Small intestine (tissue), 7 donors: ENCODE measurements around the gene DPPA5. TPM values are rescaled to one million over a fixed set of nuclear protein-coding genes. Genes with fewer than 3 reads are reported as not detected.
"Not testable (repeated sequence)": the region's sequence is repeated elsewhere in the genome, so short reads cannot be mapped to it uniquely, and the experiment has no call there.

ENCODE experiments used
- DNase-seq, 2 donors: peaks; one replicate each; pipeline versions ENCODE4 v3.0.0 to v3.0.0-alpha.2; 2013
- FAIRE-seq: peaks from 2 replicates; lab custom pipeline; 2012; peaks lifted over from hg19 to GRCh38; lab: Jason Lieb, UNC
- H3K27ac ChIP-seq, 3 donors: one replicate each; pipeline ENCODE4 v1.5.1; 2013; ENCODE audit warnings: low read length in 2 of 3, mild to moderate bottlenecking in 2 of 3, control low read depth in 1 of 3, inconsistent platforms in 1 of 3, low read depth in 1 of 3, moderate library complexity in 1 of 3
- H3K27me3 ChIP-seq, 3 donors: one replicate each; pipeline ENCODE4 v1.6.1; 2013; ENCODE audit warnings: low read length in 3 of 3, inconsistent platforms in 1 of 3; ENCODE audit not compliant: control insufficient read depth in 3 of 3, insufficient read depth in 3 of 3
- H3K36me3 ChIP-seq, 3 donors: one replicate each; pipeline ENCODE4 v1.6.1; 2013; ENCODE audit warnings: low read length in 3 of 3, inconsistent platforms in 1 of 3, low read depth in 1 of 3, mild to moderate bottlenecking in 1 of 3, moderate library complexity in 1 of 3; ENCODE audit not compliant: control insufficient read depth in 3 of 3, insufficient read depth in 2 of 3
- H3K4me1 ChIP-seq, 3 donors: one replicate each; pipeline ENCODE4 v1.6.1; 2013; ENCODE audit warnings: low read length in 2 of 3, inconsistent platforms in 1 of 3, low read depth in 1 of 3, mild to moderate bottlenecking in 1 of 3, moderate library complexity in 1 of 3; ENCODE audit not compliant: control insufficient read depth in 3 of 3, insufficient read depth in 2 of 3
- H3K4me3 ChIP-seq, 3 donors: one replicate each; pipeline ENCODE4 v1.5.1; 2013; ENCODE audit warnings: low read length in 3 of 3, control low read depth in 1 of 3, inconsistent platforms in 1 of 3, low read depth in 1 of 3, mild to moderate bottlenecking in 1 of 3, moderate library complexity in 1 of 3
- H3K9me3 ChIP-seq, 2 donors: one replicate each; pipeline ENCODE4 v1.6.1; 2013; ENCODE audit warnings: low read depth in 1 of 2, low read length in 1 of 2; ENCODE audit not compliant: control insufficient read depth in 2 of 2, insufficient read depth in 1 of 2
- WGBS, 3 donors: extraction: QIAGEN DNeasy Blood & Tissue Kit; methylation state at CpG; one replicate each; pipeline ENCODE4 v1.1.7; 2013; 5-methylcytosine and 5-hydroxymethylcytosine counted together
- polyA plus RNA-seq, 4 donors: library from polyadenylated mRNA; stranded (reverse) in 3 of 4; unstranded in 1 of 4; fragments of 200-250 nt in 3 of 4; fragments of 120-200 nt in 1 of 4; gene quantifications; one replicate each; pipeline versions ENCODE4 v1.2.1 to v1.2.3, GENCODE V29; 2013
- donor health status: healthy with polysubstance abuse.
- donor health status: control.
- donor health status: control.
- donor health status: Bipolar disorder and iron deficiency.
- donor health status: healthy.

Gene DPPA5
- polyA plus RNA-seq, 4 donors = not detected

GRCh38 chr6:73303773-73304172 is 50.3 kb downstream of the DPPA5 start:
- DNase-seq = not testable (repeated sequence)

More at GRCh38 chr6:73303773-73304172, 50.3 kb downstream of the DPPA5 start:
- FAIRE-seq, H3K27ac ChIP-seq, H3K4me3 ChIP-seq, H3K27me3 ChIP-seq, H3K4me1 ChIP-seq, H3K36me3 ChIP-seq, H3K9me3 ChIP-seq: not testable (repeated sequence)
- 78 to 86% (median 79%) methylated on average over 7 of the region's 7 CpGs for WGBS, 3 donors

Other genes with a start within 250 kb of the DPPA5 start
- gene KHDC1L, start 128.8 kb downstream of the DPPA5 start, polyA plus RNA-seq = under 1 TPM in 1 of 4 donors, not detected in 3; 0.19 TPM
- gene KHDC1, start 91.1 kb downstream of the DPPA5 start, polyA plus RNA-seq = 1 to 10 TPM in 2 of 4 donors, not detected in 2; 1.7 to 2.5 TPM
- not detected for gene KHDC3L, start 8.4 kb upstream of the DPPA5 start, polyA plus RNA-seq
- under 1 TPM in 2 of 4 donors, not detected in 2; 0.16 to 0.18 TPM for gene OOEP, start 15.6 kb upstream of the DPPA5 start, polyA plus RNA-seq
- 1 to 10 TPM in 1 of 4 donors, under 1 TPM in 2, not detected in 1; 0.38 to 1.6 (median 0.39) TPM for gene DDX43, start 40.6 kb upstream of the DPPA5 start, polyA plus RNA-seq
- gene CGAS, start 98.0 kb upstream of the DPPA5 start, polyA plus RNA-seq = 1 to 10 TPM in 3 of 4 donors, under 1 TPM in 1; 0.89 to 2.7 (median 2.3) TPM
- 10 to 100 TPM; 15.9 to 24.8 (median 18.2) TPM for gene MTO1, start 107.5 kb upstream of the DPPA5 start, polyA plus RNA-seq
- gene EEF1A1, start 166.8 kb upstream of the DPPA5 start, polyA plus RNA-seq = over 10,000 TPM in 2 of 4 donors, 1,000 to 10,000 TPM in 2; 6,538 to 18,065 (median 11,106) TPM